HG03095 (cell line): ENCODE data around the gene ESRRG.
A peak's percentile ranks its signal among the peaks of the same experiment; 100 is the strongest.
"Not testable (repeated sequence)": the region's sequence is repeated elsewhere in the genome, so short reads cannot be mapped to it uniquely, and the experiment has no call there.

Experiments
- ATAC-seq: cut with Tn5 transposase; IDR thresholded peaks from one replicate; pipeline ENCODE4 v1.9.1; 2021; ENCODE audit warnings: moderate library complexity; ENCODE audit not compliant: unreplicated experiment

Gene ESRRG

DNA sequence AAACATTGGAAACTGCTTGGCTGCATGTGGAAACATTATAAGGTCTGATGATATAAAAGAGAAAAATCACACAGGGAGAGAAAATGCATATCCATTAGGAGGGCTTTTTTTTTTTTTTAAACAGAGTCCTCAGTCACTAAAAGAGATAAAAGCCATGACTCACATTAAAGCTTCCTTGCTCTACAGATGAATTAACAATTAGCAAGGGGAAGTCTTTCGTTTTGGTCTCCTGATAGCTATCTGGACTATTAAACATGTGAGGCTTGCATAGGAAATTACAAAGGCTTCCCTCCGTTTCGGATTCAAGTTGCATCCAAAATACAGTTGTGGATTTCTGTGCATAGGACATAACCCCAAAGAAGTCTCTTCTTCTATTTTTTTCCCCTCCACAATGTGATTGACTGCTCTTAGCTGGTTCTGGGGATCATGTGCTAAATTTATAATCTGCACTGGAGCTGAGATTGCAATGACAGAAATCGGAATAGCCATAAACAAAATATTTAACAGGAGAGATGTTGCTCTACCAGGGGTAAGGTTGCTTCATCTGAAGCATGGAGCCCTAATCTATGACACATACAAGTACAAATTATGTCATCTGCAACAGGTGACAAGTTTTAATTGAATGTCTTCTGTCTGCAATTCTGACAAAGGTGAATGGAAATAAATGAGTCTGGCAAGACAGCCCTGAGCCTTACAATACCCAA lies 146.8 kb downstream of the ESRRG start:
- ATAC-seq = no peak

DNA sequence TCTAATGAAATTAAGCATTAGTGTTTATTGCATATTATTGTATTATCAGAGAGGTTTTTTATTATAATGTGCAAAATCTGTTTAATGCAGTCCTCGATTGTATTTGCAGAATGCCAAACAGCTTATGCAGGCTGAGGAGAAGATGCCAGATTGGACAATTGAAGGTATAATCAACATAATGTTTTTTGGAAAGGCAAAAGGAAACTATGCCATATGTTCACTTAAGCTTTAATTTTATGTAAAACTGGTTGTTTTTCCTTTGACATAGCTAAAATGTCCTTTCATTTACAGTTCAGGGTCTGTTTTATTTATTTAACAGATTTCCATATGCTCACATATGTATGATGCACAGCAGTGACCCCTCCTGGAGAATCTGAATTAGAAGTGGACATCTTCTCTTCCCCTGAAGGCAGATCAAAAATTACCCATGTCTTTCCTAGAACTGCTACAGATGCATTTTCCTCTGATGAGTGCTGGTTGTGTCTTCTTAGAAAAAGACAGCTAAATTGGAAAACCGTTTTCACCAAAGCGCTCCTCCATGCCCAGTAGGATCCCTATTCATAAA lies 156.5 kb downstream of the ESRRG start:
- no peak for ATAC-seq

DNA sequence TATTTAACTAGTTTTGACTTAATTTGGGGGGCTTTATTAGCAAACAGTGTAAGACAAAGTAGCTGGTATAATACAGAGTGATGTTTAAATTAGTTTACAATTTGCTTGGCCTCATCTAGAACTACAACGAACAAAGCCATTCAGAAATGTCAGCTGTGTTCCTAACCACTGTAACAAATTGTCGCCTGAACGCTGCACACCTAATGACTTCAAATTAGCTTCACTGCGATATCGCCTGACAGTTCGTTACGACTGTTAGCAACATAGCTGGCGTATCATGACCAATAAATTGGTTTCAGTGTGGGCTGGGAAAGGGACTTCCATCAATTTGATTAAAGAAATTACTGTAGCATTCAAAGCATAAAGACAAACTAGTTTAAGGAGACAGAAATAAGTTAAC lies 160.1 kb downstream of the ESRRG start:
- ATAC-seq = no peak

DNA sequence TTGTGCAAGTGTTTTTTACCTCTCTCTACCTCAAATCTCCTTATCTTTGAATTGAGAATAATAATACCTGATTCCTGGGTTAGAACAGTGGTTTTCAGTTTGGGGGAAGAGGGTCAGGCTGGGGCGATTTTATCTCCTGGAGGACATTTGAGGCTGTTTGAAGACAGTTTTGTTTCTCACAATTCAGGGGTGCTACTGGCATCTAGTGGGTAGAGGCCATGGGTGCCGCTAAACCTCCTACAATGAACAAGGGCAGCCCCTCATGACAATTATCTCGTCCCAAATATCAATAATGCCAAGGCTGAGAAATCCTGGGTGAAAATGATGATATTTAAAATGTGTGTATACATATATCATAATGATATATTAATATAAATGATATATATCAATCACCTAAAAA lies 160.8 kb downstream of the ESRRG start:
- ATAC-seq = no peak

DNA sequence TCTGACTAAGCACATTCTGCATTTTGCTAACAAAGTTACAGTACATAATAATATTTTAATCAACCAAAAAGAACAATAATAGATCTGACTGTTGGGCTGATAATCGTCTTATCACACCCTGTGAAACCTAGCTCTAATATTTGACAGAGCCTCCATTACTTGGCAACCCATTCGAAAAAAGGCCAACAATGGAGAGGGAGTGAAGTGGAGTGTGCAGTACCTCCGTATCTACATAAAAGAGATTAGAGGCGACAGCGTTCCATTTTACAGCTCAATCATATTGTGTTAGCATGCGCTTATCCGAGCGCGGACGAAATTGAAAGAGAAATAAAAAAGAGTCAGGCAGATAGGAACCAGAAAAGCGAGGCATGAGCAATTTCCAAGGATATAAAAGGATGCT lies 162.7 kb downstream of the ESRRG start:
- ATAC-seq = no peak

DNA sequence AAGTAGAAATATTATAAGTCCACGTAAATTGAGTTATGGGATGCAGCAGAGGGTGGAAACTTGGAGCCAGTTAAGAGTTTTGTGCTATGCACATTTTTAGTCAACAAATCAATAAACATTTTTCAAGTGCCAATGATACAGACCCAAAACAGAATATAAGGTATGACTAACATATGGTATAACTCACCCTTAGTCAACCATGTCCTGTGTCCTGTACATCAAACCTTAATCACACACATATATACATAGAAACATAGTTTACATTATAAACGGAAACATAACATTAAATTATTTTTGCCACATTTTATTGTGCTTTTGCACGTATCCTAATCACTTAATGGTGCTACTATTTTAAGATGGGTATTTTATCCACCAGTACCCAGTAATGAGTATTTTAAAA lies 163.9 kb downstream of the ESRRG start:
- no peak for ATAC-seq

DNA sequence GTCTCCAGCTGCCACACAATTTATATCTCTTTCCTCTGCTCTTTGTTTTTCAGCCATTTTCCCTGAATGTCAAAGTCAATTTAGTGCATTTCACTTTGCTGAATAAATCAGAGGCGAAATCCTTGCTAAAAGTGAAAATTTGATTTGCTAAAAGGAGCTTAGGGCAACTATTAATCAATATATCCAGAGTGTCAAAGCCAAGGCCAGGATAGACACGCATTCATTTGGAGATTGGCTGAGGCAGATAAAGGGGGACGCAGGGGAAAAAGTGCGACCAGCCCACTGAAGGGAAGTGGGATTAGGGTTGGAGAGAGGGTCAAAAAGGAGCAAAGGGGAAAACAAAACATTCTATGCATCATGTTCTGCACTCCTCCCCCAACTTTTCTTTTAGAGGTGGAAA lies 167.6 kb downstream of the ESRRG start:
- ATAC-seq = no peak

DNA sequence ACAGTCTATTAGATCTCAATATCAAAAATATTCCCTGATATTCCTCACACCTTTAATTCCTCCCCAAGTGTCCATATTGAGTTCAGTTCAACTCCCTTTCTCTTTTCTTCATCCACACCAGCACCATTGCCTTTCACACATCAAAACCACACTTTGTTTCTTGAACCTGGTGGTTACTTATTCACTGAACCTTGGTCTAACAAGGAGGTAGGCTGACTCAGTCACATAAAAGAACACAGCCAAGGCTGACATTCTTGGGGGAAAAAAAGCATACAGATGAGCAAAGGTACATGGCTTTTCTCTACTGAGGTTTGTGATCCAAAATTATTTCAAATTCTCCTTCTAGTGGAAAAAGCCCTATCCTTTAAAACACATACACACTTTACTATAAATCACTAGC lies 168.3 kb downstream of the ESRRG start:
- no peak for ATAC-seq

DNA sequence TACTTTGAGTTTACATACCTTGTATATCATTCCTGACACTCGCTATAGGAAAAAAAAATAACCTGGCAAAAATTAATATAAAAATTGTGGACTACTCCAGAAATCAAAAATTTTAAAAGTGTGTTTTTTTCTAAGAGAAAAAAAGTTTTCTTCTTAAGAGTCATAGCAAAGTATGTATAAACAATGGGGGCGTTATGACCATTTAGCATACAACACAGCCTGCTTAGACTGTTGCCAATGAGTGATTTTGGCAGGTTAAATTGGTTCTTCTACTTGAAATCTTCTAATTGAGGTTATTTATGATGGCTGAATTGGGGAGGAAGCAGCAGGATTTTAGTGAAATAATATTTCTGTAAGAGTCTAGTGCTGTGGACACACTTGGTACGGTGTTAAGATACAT lies 169.5 kb downstream of the ESRRG start:
- no peak for ATAC-seq

DNA sequence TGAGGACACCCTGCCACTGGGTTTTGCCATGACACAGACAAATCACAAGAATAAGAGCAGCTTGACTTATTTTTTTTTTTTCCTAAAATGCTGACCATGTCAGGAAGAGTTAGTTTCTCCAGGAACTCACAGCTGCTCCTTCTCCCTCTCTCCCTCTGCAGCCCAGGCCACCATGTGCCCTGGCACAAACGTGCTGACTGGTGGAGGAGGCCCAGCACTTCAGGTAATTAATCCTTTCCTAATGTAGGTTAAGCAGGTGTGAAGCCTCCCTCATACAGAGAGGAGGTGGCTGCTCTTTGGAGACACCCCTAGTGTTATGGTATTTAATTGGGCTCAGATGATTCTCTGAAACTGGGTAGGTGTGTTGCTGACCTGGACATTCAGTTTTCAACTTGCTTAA lies 170.2 kb downstream of the ESRRG start:
- no peak for ATAC-seq

DNA sequence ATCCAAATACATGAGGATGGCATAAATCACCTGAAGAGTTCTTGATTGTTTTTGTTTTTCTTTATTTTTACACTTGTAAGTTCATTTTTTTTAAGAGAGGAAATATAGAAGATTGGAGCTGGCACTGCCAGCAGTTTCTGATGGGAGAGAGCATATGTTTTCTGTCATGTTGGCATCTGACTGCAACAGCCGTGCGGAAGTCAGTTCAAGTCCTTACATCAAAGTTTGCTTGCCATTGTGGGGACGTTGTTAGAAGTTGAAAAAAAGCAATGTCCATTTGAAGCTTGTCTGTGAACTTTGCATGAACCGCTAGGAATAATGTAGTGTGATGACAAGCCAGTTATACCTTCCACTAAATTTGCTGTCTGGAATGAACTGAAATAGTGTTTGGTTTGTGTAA lies 173.4 kb downstream of the ESRRG start:
- ATAC-seq = no peak

DNA sequence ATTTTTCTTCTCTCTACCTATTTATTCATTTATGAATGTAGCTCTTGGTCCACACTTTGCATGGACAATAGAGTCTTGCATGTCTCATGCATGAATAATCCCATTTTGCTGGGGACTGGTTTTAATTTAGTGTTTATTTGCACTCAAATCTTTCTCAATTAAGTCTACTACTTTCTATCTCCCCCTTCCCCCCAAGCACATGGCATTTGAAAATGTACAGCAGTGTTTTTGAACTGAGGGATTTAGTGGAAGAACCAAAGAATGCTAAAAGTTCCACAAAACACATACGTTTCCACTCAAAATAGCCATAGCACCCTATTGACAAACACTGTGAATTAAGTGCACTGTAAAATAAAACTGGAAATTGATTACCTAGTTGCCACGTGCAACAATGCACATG lies 180.5 kb downstream of the ESRRG start:
- ATAC-seq = no peak

DNA sequence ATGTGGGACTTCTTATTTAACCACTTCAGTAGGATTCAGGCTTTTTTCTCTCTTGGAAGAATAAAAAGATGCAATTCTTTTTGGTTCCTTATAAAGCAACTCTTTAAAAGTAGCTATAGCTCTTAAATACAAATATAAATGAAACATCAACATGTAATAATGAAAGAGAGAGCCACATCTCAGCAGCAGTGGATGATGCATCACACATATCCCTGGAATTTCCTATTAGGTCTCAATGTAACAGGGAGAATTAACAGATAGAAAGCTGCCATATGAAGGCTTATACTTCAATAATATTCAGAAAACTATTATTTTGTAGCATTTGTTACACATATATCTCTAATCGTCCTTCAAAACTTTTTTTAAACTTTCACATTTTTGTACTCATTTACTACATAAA lies 181.0 kb downstream of the ESRRG start:
- no peak for ATAC-seq

DNA sequence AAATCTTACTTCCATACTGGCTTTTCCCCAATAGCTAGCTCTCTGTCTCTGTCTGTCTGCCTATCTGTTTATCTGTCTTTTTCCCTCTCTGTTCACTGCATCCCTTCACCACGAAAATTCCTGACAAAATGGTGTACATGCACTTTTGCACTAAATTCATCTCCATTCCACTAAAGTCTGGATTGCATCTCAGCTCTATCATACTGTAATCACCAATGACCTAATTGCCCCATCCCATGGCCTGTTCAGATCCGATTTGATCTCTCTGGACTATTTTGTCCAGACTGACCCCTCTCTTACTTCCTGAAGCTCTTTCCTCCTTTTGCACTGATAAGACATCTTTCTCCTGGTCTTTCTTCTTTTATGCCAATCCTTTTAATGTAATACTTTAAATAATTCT lies 187.5 kb downstream of the ESRRG start:
- no peak for ATAC-seq

DNA sequence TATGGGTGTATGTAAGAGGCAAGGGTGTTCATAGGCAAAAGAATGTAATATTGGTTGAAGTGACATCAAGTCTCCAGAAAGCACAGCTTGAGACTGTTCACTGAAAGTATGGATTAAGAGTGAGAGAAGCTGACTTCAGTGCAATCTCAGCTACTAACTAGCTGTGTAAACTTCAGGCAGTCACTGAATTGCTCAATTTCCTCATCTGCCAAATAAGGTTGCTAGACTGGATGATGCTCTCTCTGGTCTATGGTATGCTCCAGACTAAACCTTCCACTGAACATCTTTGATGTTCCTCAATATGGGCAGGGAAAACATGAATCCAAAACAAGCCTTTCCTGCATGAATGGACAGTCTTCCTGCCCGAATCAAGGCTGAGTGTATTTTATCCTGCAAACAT lies 188.2 kb downstream of the ESRRG start:
- ATAC-seq = no peak

DNA sequence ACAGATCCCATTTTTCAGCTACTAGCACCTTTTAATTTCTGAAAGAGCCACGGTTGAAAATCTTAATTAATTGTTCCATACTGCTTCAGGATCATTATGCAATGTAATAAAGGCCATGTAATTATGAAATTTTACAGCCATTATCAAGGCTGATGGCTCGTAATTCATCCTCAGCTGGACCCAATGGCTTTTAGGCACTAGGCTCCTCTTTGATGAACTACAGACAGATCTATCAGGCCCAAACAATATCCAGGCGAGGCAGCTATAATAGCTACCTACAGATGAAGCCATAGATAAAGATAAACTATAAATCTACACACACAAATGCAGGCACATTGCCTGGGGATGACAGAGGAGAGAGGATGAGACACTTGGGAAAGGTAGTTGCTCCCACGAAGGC lies 189.5 kb downstream of the ESRRG start:
- no peak for ATAC-seq

DNA sequence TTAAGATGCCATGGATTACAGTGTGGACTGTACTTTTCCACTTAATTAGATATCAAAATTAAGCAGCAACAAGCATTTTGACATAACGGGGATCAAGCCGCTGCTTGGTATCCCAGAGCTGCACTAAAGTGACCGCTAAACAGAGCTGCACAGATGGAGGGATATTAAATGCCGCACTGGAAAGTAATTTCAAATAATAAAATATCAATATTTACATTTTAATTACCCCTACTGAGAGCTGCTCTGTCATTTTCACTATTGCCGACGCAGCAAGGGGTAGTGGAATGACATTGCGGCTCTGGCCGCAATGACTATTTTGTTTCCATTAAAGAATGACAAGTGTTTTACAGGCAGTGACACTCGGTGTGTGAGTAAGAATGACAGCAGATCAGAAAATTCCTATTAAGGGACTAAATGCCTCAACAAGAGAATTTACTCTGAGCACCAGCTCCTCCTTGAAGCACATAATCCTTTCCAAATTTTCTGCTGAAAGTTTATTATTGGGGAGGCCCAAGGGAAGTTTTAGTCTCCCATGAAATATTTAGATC lies 190.9 kb downstream of the ESRRG start:
- ATAC-seq = no peak

DNA sequence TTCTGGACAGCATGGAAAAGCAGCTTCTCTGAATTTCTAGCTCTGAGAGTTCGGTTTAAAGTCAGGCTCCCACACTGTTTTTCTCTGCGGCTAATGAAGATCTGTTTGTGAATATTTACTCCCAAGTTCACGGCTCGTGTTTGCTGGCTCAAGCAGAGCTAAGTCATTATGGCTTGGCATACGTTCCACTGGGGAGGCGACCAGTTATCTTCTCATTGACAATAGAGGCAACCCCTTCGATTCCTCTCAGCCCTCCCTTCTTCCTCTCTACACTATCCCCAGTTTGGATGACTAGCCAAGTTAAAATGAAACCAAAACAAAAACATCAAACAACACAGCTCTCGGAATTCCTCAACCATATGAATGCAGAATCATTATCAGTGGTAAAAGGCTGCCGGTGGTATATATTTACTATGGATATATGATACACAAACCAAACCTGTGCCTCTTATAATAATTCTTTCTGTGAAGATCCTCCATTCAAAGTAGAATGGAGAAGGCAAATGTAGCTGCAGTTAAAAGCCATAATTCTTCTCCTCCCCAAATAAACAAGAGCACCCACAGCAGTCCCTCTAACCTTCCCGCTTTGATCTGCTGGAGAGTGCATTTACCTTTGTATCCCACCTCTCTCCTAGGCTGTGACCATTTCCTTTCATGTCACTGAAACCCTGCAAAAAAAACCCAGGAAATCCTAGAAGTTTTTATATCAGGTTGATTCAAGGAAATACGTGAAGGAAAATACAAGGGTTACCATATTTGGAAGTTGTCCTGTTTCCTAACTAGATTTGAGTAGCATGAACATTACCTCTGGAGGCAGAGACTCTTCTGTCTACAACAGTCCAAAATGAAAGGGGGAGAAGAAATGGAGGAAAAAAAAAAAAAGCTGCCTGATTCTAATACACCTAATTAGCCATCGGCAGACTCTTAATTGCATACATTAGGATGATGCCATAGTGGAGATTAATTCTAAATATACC lies 191.7 kb downstream of the ESRRG start:
- peak; percentile 60 for ATAC-seq

DNA sequence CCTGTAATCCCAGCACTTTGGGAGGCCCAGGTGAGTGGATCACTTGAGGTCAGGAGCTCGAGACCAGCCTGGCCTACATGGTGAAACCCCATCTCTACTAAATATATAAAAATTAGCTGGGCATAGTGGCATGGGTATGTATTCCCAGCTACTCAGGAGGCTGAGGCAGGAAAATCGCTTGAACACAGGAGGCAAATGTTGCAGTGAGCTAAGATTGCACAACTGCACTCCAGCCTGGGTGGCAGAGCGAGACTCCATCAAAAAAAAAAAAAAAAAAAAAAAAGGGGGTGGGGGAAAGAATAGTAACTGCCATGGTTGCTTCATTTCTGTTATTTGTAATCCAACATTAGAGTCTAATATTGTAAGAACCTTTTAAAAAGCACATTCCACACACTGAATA lies 193.4 kb downstream of the ESRRG start:
- not testable (repeated sequence) for ATAC-seq

DNA sequence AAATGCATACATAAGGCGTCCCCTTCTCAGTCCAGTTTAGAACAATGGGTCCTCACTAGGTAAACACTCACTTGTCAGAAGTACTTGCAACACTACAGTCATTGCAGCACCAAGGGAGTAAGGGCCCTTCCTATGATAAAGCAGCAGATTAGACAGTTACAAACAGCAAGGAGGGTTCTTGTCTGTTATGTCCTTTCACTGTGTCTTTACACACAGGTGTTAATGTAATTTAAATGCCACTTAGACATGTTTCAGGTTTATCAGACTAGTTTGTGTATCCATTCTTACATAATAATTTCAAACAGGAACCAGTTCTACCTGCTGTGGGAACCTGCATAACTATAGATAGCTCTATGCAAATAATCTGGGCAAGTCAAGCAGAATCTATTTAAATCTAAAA lies 194.4 kb downstream of the ESRRG start:
- ATAC-seq = peak; percentile 86

DNA sequence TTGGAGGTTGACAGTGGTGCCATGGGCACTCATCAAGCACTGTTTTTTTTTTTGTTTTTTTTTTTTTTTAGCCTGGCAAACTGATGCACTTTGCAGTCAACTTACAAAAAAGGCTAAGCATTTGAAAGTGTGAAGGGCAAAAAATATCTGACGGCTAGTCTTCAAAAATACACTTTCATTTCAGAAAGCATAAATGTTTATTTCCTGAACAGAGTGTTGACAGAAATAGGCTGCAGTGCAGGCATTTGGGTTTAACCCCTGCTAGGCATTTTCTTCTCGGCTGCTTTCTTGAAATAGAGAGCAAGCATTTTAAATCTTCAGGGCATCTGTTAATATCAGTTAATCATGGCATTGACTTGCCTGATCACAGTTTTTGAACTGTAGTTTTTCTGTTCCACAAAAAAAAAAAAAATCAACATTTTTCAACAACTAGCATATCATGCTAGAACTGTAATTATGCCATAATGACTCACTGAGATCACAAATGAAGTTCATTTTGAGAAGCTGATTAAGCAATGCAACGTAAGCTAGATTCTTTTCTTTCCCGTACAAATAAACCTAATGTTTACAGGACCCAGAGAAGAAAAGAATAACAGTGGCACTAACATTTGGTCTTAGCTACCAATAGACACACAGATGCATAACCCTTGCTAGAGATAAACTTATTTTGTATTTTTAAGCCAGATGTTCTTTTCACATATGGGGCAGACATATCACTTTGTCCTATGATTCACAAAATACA lies 199.6 kb downstream of the ESRRG start:
- ATAC-seq = no peak
